PC-9 (cell line): ENCODE measurements around the gene GIPR. TPM values are rescaled to one million over a fixed set of nuclear protein-coding genes. Genes with fewer than 3 reads are reported as not detected.

ENCODE experiments used
- BruUV-seq: library from RNA; stranded (reverse); fragments of 400-500 nt; replicated peaks from 2 replicates; lab custom pipeline; 2021; lab: Mats Ljungman, UMichigan
- CTCF ChIA-PET: fragments of 300-600 bp; sonication (Branson Sonifier 250); formaldehyde crosslinking; loops from one replicate; lab custom pipeline; 2022; ENCODE audit warnings: antibody characterized with exemption; lab: Charles Lee
- POLR2A ChIA-PET: fragments of 300-600 bp; sonication (Branson Sonifier 250); formaldehyde crosslinking; loops from one replicate; lab custom pipeline; 2022; ENCODE audit warnings: antibody characterized with exemption; ENCODE audit not compliant: unreplicated experiment; lab: Charles Lee
- DNase-seq, 2 experiments: peaks; one replicate each; pipeline versions ENCODE4 v3.0.0 to v3.0.0-alpha.2; 2015 to 2022; ENCODE audit warnings: mixed read lengths in 1 of 2
- H2AFZ ChIP-seq: fragments of 200-600 bp; sonication (generic); 2 replicates; pipeline ENCODE4 v1.8.1; 2017; ENCODE audit warnings: antibody characterized with exemption
- H3F3A ChIP-seq: fragments of 200-600 bp; sonication (generic); 2 replicates; pipeline ENCODE4 v1.8.1; 2017; ENCODE audit warnings: antibody characterized with exemption, mild to moderate bottlenecking, low read depth; ENCODE audit not compliant: insufficient read depth
- H3K27ac ChIP-seq: fragments of 200-600 bp; sonication (generic); 2 replicates; pipeline ENCODE4 v1.6.1; 2016; ENCODE audit warnings: mixed run types
- H3K27me3 ChIP-seq: fragments of 200-600 bp; sonication (generic); 2 replicates; pipeline ENCODE4 v1.6.1; 2016; ENCODE audit warnings: low read depth, mixed run types; ENCODE audit not compliant: insufficient read depth
- H3K36me3 ChIP-seq: fragments of 200-600 bp; sonication (generic); 2 replicates; pipeline ENCODE4 v1.6.1; 2016; ENCODE audit warnings: low read depth, mixed run types
- H3K4me1 ChIP-seq: fragments of 200-600 bp; sonication (generic); replicated peaks from 2 replicates; pipeline ENCODE4 v1.6.1; 2016; ENCODE audit warnings: mixed run types; ENCODE audit not compliant: insufficient read depth
- H3K4me2 ChIP-seq: fragments of 200-600 bp; sonication (generic); 2 replicates; pipeline ENCODE4 v1.6.1; 2017; ENCODE audit warnings: mixed run types
- H3K4me3 ChIP-seq: fragments of 200-600 bp; sonication (generic); 2 replicates; pipeline ENCODE4 v1.6.1; 2016; ENCODE audit warnings: mixed run types
- H3K79me2 ChIP-seq: fragments of 200-600 bp; sonication (generic); 2 replicates; pipeline ENCODE4 v1.6.1; 2017; ENCODE audit warnings: low read depth, mixed run types
- H3K9me2 ChIP-seq: fragments of 200-600 bp; sonication (generic); 2 replicates; pipeline ENCODE4 v1.8.1; 2017; ENCODE audit warnings: mild to moderate bottlenecking; ENCODE audit not compliant: insufficient read depth
- H3K9me3 ChIP-seq: fragments of 200-600 bp; sonication (generic); 2 replicates; pipeline ENCODE4 v1.8.1; 2016; ENCODE audit warnings: low read depth; ENCODE audit not compliant: insufficient read depth
- H4K20me1 ChIP-seq: fragments of 200-600 bp; sonication (generic); 2 replicates; pipeline ENCODE4 v1.8.1; 2017; ENCODE audit not compliant: insufficient read depth
- CTCF ChIP-seq: fragments of 200-600 bp; sonication (generic); conservative IDR thresholded peaks from 2 replicates; pipeline ENCODE4 v1.6.1; 2017; ENCODE audit warnings: mixed run types, antibody characterized with exemption, mild to moderate bottlenecking, moderate library complexity
- EZH2 ChIP-seq: fragments of 200-600 bp; sonication (generic); IDR thresholded peaks from 2 replicates; pipeline ENCODE4 v1.8.0; 2017; ENCODE audit warnings: antibody characterized with exemption, low read depth
- intact Hi-C: fragments of 100-400 bp; cut with micrococcal nuclease; formaldehyde crosslinking; loops from one replicate; pipeline ENCODE4 v1.10.0; 2022; ENCODE audit not compliant: unreplicated experiment
- total RNA-seq: library from RNA; stranded (reverse); gene quantifications from 2 replicates; pipeline ENCODE4 v1.2.3, GENCODE V29; 2021

Gene GIPR
- total RNA-seq, 1 experiment from 2014 or later = 5.8 TPM

GRCh38 chr19:45676851-45677263 lies 8.8 kb downstream of the GIPR start:
- no peaks in the 10 kb centered on the region for H4K20me1 ChIP-seq
- H3K27me3 ChIP-seq = no peaks in the 10 kb centered on the region
- peak overlapping the region; percentile 93 for H2AFZ ChIP-seq
- intact Hi-C loops = loop anchor here (2.0 kb wide), 1 partner anchor 16 kb away; the partner anchor contains the start of gene QPCTL
- H3K9me2 ChIP-seq = no peaks in the 10 kb centered on the region
- no peaks in the 10 kb centered on the region for H3K9me3 ChIP-seq
- peak in 1 of 2 experiments; percentile 43 for DNase-seq
- TF ChIP-seq EZH2 (no peak), CTCF (no peak)
- H3K4me3 ChIP-seq = peak overlapping the region; percentile 95
- no peaks in the 10 kb centered on the region for H3K79me2 ChIP-seq
- H3K4me2 ChIP-seq = peak overlapping the region; percentile 87
- H3F3A ChIP-seq = peaks cover 38% of the 10 kb centered on the region; the same call in 1 of the 2 replicates
- ChIA-PET POLR2A (interaction anchor here (0.6 to 1.4 kb wide), 11 partner anchors 9 to 783 kb away, joined by 3 to 17 read pairs (median 6); partner anchors contain the start of genes GIPR and SIX5), CTCF (interaction anchor here (0.5 to 1.5 kb wide), 12 partner anchors 15 to 676 kb away, joined by 3 to 20 read pairs (median 5); partner anchors contain the start of genes DMPK, QPCTL, SIX5 and SNRPD2)
- H3K27ac ChIP-seq = peak overlapping the region; percentile 54
- peaks cover 20% of the 10 kb centered on the region for H3K4me1 ChIP-seq
- no peaks in the 10 kb centered on the region for H3K36me3 ChIP-seq
- BruUV-seq = no TSS peak

GRCh38 chr19:45677351-45678230 lies 9.6 kb downstream of the GIPR start:
- Histone ChIP-seq H3K27me3 (no peaks in the 10 kb centered on the region), H3K27ac (peak overlapping the region; percentile 53), H3K9me2 (no peaks in the 10 kb centered on the region), H3K9me3 (no peaks in the 10 kb centered on the region), H3K4me1 (peaks cover 20% of the 10 kb centered on the region), H4K20me1 (no peaks in the 10 kb centered on the region), H2AFZ (peak overlapping the region; percentile 93), H3K36me3 (no peaks in the 10 kb centered on the region), H3K79me2 (no peaks in the 10 kb centered on the region), H3F3A (peaks cover 45% of the 10 kb centered on the region), H3K4me2 (peak overlapping the region; percentile 87), H3K4me3 (peak overlapping the region; percentile 95)
- intact Hi-C loops = loop anchor here (2.0 kb wide), 1 partner anchor 15 kb away; the partner anchor contains the start of gene QPCTL
- TF ChIP-seq CTCF (no peak; the same call in 1 of the 2 replicates), EZH2 (no peak)
- CTCF ChIA-PET = interaction anchor here (0.5 to 1.5 kb wide), 17 partner anchors 15 to 677 kb away, joined by 3 to 20 read pairs (median 3); partner anchors contain the start of genes DMPK, QPCTL, SIX5 and SNRPD2
- peak; percentile 95 to 99 for DNase-seq
- POLR2A ChIA-PET = interaction anchor here (0.5 to 1.4 kb wide), 18 partner anchors 8 to 783 kb away, joined by 3 to 17 read pairs (median 5); partner anchors contain the start of genes GIPR and SIX5
- BruUV-seq = no TSS peak

- POLR2A ChIA-PET = interaction anchor here (0.6 to 1.5 kb wide), 4 partner anchors 11 to 1164 kb away, joined by 6 to 18 read pairs (median 16); no protein-coding TSS in a partner anchor
- TF ChIP-seq EZH2 = no peak
- TF ChIP-seq CTCF = peak; percentile 94
Measured at GRCh38 chr19:45681391-45682015, 13.5 kb downstream of the GIPR start.

More at GRCh38 chr19:45681391-45682015, 13.5 kb downstream of the GIPR start:
- Histone ChIP-seq H3K36me3 (peaks cover 2% of the 10 kb centered on the region; the same call in 1 of the 2 replicates), H3K4me2 (peak overlapping the region; percentile 78), H2AFZ (peak overlapping the region; percentile 77), H4K20me1 (no peaks in the 10 kb centered on the region), H3K9me2 (no peaks in the 10 kb centered on the region), H3K79me2 (no peaks in the 10 kb centered on the region), H3K27ac (peak overlapping the region; percentile 31; the same call in 1 of the 2 replicates), H3F3A (peaks cover 71% of the 10 kb centered on the region), H3K9me3 (no peaks in the 10 kb centered on the region), H3K4me3 (peak overlapping the region; percentile 53), H3K4me1 (peaks cover 18% of the 10 kb centered on the region), H3K27me3 (no peaks in the 10 kb centered on the region)
- DNase-seq = peak; percentile 80 to 94
- intact Hi-C loops = loop anchor here (1.0 to 2.0 kb wide), 3 partner anchors 38 to 159 kb away; no protein-coding TSS in a partner anchor
- no TSS peak for BruUV-seq
- CTCF ChIA-PET = interaction anchor here (0.9 kb wide), 1 partner anchor 90 kb away, joined by 6 read pairs; no protein-coding TSS in a partner anchor
